GM18499 (cell line): ENCODE data around the gene KLHL40.
"Not testable (repeated sequence)": the region's sequence is repeated elsewhere in the genome, so short reads cannot be mapped to it uniquely, and the experiment has no call there.

Source experiments
- ATAC-seq: cut with Tn5 transposase; IDR thresholded peaks from one replicate; pipeline ENCODE4 v1.9.1; 2021; ENCODE audit warnings: moderate number of reproducible peaks; ENCODE audit not compliant: insufficient read depth, unreplicated experiment

The KLHL40 gene

GRCh38 chr3:42712688-42713372 is 27.5 kb downstream of the KLHL40 start:
- no peak for ATAC-seq

GRCh38 chr3:42713747-42714146 is 28.4 kb downstream of the KLHL40 start:
- no peak for ATAC-seq

GRCh38 chr3:42714171-42714852 is 29.0 kb downstream of the KLHL40 start:
- ATAC-seq: no peak

GRCh38 chr3:42717306-42717705 is 32.0 kb downstream of the KLHL40 start:
- no peak for ATAC-seq

- ATAC-seq: no peak
Measured at GRCh38 chr3:42718338-42718737, 33.0 kb downstream of the KLHL40 start.

- ATAC-seq: no peak
Measured at GRCh38 chr3:42719002-42719401, 33.7 kb downstream of the KLHL40 start.

- ATAC-seq: no peak
Measured at GRCh38 chr3:42720126-42720525, 34.8 kb downstream of the KLHL40 start.

GRCh38 chr3:42721690-42722089 is 36.4 kb downstream of the KLHL40 start:
- ATAC-seq: no peak

GRCh38 chr3:42722442-42722841 is 37.1 kb downstream of the KLHL40 start:
- not testable (repeated sequence) for ATAC-seq

- ATAC-seq: no peak
Measured at GRCh38 chr3:42723219-42723618, 37.9 kb downstream of the KLHL40 start.

GRCh38 chr3:42725454-42725853 is 40.1 kb downstream of the KLHL40 start:
- ATAC-seq: no peak

GRCh38 chr3:42728056-42728455 is 42.7 kb downstream of the KLHL40 start:
- no peak for ATAC-seq

- no peak for ATAC-seq
Measured at GRCh38 chr3:42728668-42729364, 43.5 kb downstream of the KLHL40 start.

GRCh38 chr3:42729404-42730145 is 44.2 kb downstream of the KLHL40 start:
- ATAC-seq: no peak

- no peak for ATAC-seq
Measured at GRCh38 chr3:42730294-42730693, 45.0 kb downstream of the KLHL40 start.

GRCh38 chr3:42730706-42731420 is 45.5 kb downstream of the KLHL40 start:
- ATAC-seq: no peak

- ATAC-seq: no peak
Measured at GRCh38 chr3:42731476-42732195, 46.3 kb downstream of the KLHL40 start.

- no peak for ATAC-seq
Measured at GRCh38 chr3:42732196-42732828, 47.0 kb downstream of the KLHL40 start.

- no peak for ATAC-seq
Measured at GRCh38 chr3:42732829-42733459, 47.6 kb downstream of the KLHL40 start.
